HFF-Myc (cell line): ENCODE results near the gene NECTIN3.

Source experiments
- DNase-seq: peaks from one replicate; pipeline ENCODE4 v3.0.0-alpha.2; 2011; ENCODE audit warnings: low read depth; ENCODE audit errors: extremely low read depth
- H3K4me3 ChIP-seq: replicated peaks from 2 replicates; pipeline ENCODE4 v1.5.1; 2011; ENCODE audit warnings: low read depth, mild to moderate bottlenecking, control low read depth, low read length
- TF ChIP-seq, protein P1 (sequence below): IDR thresholded peaks from 2 replicates; pipeline ENCODE4 v1.5.1; 2012; ENCODE audit warnings: mild to moderate bottlenecking, low read depth, low read length, control low read depth; ENCODE audit errors: missing control alignments

Gene NECTIN3

GRCh38 chr3:111106993-111107661 is 35.5 kb downstream of the NECTIN3 start:
- H3K4me3 ChIP-seq = no peak overlapping the region
- DNase-seq = no peak
- TF ChIP-seq, protein P1, sequence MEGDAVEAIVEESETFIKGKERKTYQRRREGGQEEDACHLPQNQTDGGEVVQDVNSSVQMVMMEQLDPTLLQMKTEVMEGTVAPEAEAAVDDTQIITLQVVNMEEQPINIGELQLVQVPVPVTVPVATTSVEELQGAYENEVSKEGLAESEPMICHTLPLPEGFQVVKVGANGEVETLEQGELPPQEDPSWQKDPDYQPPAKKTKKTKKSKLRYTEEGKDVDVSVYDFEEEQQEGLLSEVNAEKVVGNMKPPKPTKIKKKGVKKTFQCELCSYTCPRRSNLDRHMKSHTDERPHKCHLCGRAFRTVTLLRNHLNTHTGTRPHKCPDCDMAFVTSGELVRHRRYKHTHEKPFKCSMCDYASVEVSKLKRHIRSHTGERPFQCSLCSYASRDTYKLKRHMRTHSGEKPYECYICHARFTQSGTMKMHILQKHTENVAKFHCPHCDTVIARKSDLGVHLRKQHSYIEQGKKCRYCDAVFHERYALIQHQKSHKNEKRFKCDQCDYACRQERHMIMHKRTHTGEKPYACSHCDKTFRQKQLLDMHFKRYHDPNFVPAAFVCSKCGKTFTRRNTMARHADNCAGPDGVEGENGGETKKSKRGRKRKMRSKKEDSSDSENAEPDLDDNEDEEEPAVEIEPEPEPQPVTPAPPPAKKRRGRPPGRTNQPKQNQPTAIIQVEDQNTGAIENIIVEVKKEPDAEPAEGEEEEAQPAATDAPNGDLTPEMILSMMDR = no peak

GRCh38 chr3:111107662-111108035 is 36.0 kb downstream of the NECTIN3 start:
- TF ChIP-seq, protein P1 = no peak
- no peak for DNase-seq
- no peak overlapping the region for H3K4me3 ChIP-seq

- H3K4me3 ChIP-seq = no peak overlapping the region
- TF ChIP-seq, protein P1 = no peak
- DNase-seq = no peak
These were observed 41.3 kb downstream of the NECTIN3 start for GRCh38 chr3:111112913-111113312.

DNA sequence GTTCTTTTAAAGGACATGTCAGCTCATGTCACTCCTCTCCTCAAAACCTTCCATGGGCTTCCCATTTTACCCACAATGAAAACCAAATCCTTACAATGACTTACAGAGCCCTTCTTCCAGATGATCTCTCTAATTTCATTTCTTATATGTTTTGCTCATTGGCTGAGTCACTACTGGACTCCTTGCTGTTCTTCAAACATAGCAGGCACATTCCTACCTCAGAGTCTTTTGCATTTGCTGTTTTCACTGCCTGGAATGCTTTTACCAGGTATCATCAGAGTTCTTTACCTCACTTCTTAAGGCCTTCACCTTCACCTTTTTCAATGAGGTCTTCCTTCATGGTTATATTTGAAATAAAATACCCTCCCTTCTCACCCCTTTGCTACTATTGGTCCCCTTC is 57.3 kb downstream of the NECTIN3 start:
- no peak for DNase-seq
- no peak overlapping the region for H3K4me3 ChIP-seq
- TF ChIP-seq, protein P1 = no peak

DNA sequence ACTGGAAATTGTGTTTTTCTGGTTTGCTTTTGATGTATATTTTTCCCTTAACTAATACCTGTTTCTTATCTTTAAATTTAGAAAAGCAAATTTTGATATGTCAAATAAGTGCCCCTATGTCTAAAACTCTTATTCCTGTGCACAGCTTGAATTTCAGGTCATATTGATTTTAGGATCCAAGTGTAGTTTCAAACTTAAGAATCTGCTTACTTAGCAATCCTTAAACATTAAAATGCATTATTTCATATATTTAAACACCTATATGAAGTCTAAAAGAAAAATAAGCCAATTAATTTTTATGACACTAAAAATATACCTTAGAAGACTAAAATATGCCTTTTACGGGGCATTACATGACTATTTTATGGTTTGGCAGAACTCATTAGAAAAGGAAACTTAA is 59.2 kb downstream of the NECTIN3 start:
- no peak overlapping the region for H3K4me3 ChIP-seq
- DNase-seq = no peak
- TF ChIP-seq, protein P1 = no peak

DNA sequence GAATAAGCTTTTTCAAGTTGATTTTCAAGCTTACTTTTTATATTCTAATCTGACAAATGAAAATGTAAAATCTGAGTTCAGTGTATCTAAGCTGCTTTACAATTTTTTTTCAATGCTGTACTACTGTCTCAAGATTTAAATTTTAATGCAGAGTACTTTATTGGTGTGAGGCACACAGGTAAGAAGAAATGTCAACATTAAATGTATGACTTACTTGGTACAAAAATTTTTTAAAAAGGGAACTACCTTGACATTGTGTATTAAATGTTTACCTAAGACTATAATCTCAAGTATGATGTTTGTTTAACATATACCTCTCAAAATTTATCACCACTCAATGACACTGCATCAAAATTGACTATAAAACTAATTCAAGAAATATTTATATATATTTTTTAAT is 62.7 kb downstream of the NECTIN3 start:
- no peak for DNase-seq
- TF ChIP-seq, protein P1 = no peak
- H3K4me3 ChIP-seq = no peak overlapping the region

DNA sequence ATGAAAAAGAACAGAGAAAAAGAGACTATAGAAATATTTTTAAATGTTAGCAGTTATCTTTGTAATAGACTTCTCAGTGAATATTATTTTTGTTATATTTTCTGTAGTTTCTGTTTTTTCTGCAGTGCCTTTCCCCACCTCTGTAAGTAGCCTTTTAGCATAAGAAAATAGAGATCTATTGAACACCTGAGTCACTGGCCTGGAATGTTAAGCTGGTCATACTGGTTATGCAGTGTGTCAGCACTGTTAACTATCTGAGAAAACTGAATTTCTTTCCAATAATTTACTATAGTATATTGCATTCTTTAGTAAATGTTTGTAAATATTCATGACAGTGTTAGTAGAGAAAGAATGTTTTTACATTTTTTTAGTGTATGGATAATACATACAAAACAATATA is 79.8 kb downstream of the NECTIN3 start:
- TF ChIP-seq, protein P1 = no peak
- no peak overlapping the region for H3K4me3 ChIP-seq
- DNase-seq = peak; percentile 12
